ENCODE results near the gene SFXN5. TPM values are rescaled to one million over a fixed set of nuclear protein-coding genes. Genes with fewer than 3 reads are reported as not detected.

The SFXN5 gene
- total RNA-seq, 1 donor, result 8.9 TPM

- no peak overlapping the region for H3K4me3 ChIP-seq (ENCODE audit: low read length)
- no peaks in the 10 kb centered on the region for H3K27me3 ChIP-seq (ENCODE audit: insufficient read depth, low read length)
- no peaks in the 10 kb centered on the region for H3K9me3 ChIP-seq (ENCODE audit: low read depth, low read length)
- peaks cover 24% of the 10 kb centered on the region for H3K4me1 ChIP-seq (ENCODE audit: insufficient read depth, low read length)
Measured at GRCh38 chr2:72982219-72982618, 89.3 kb downstream of the SFXN5 start.

- no peaks in the 10 kb centered on the region for H3K27me3 ChIP-seq (ENCODE audit: insufficient read depth, low read length)
- no peak overlapping the region for H3K4me3 ChIP-seq (ENCODE audit: low read length)
- peaks cover 24% of the 10 kb centered on the region for H3K4me1 ChIP-seq (ENCODE audit: insufficient read depth, low read length)
- H3K9me3 ChIP-seq (ENCODE audit: low read depth, low read length), result no peaks in the 10 kb centered on the region
Measured at GRCh38 chr2:72981536-72981935, 90.0 kb downstream of the SFXN5 start.

GRCh38 chr2:72980535-72981217 lies 90.8 kb downstream of the SFXN5 start:
- Histone ChIP-seq H3K27me3 (ENCODE audit: insufficient read depth, low read length) (no peaks in the 10 kb centered on the region), H3K4me1 (ENCODE audit: insufficient read depth, low read length) (peaks cover 24% of the 10 kb centered on the region)

GRCh38 chr2:72979896-72980295 lies 91.6 kb downstream of the SFXN5 start:
- Histone ChIP-seq H3K27me3 (ENCODE audit: insufficient read depth, low read length) (no peaks in the 10 kb centered on the region), H3K9me3 (ENCODE audit: low read depth, low read length) (no peaks in the 10 kb centered on the region), H3K4me3 (ENCODE audit: low read length) (no peak overlapping the region), H3K4me1 (ENCODE audit: insufficient read depth, low read length) (peaks cover 24% of the 10 kb centered on the region)

More at GRCh38 chr2:72980535-72981217, 90.8 kb downstream of the SFXN5 start:
- H3K4me3 ChIP-seq (ENCODE audit: low read length), result no peak overlapping the region
- H3K9me3 ChIP-seq (ENCODE audit: low read depth, low read length), result no peaks in the 10 kb centered on the region

- no peaks in the 10 kb centered on the region for H3K27me3 ChIP-seq (ENCODE audit: insufficient read depth, low read length)
- no peak overlapping the region for H3K4me3 ChIP-seq (ENCODE audit: low read length)
- H3K9me3 ChIP-seq (ENCODE audit: low read depth, low read length), result no peaks in the 10 kb centered on the region
- peaks cover 20% of the 10 kb centered on the region for H3K4me1 ChIP-seq (ENCODE audit: insufficient read depth, low read length)
Measured at GRCh38 chr2:72975017-72975416, 96.5 kb downstream of the SFXN5 start.

- H3K9me3 ChIP-seq (ENCODE audit: low read depth, low read length), result no peaks in the 10 kb centered on the region
- H3K27me3 ChIP-seq (ENCODE audit: insufficient read depth, low read length), result no peaks in the 10 kb centered on the region
- peaks cover 15% of the 10 kb centered on the region for H3K4me1 ChIP-seq (ENCODE audit: insufficient read depth, low read length)
- no peak overlapping the region for H3K4me3 ChIP-seq (ENCODE audit: low read length)
Measured at GRCh38 chr2:72974436-72974754, 97.1 kb downstream of the SFXN5 start.

GRCh38 chr2:72973566-72974435 lies 97.7 kb downstream of the SFXN5 start:
- H3K9me3 ChIP-seq (ENCODE audit: low read depth, low read length), result no peaks in the 10 kb centered on the region
- no peak overlapping the region for H3K4me3 ChIP-seq (ENCODE audit: low read length)
- peaks cover 9% of the 10 kb centered on the region for H3K4me1 ChIP-seq (ENCODE audit: insufficient read depth, low read length)
- no peaks in the 10 kb centered on the region for H3K27me3 ChIP-seq (ENCODE audit: insufficient read depth, low read length)

- H3K4me1 ChIP-seq (ENCODE audit: insufficient read depth, low read length), result peaks cover 5% of the 10 kb centered on the region
- H3K27me3 ChIP-seq (ENCODE audit: insufficient read depth, low read length), result no peaks in the 10 kb centered on the region
- no peaks in the 10 kb centered on the region for H3K9me3 ChIP-seq (ENCODE audit: low read depth, low read length)
- no peak overlapping the region for H3K4me3 ChIP-seq (ENCODE audit: low read length)
Measured at GRCh38 chr2:72973137-72973535, 98.4 kb downstream of the SFXN5 start.

GRCh38 chr2:72972352-72973136 lies 99.0 kb downstream of the SFXN5 start:
- Histone ChIP-seq H3K4me1 (ENCODE audit: insufficient read depth, low read length) (peaks cover 5% of the 10 kb centered on the region), H3K4me3 (ENCODE audit: low read length) (no peak overlapping the region), H3K9me3 (ENCODE audit: low read depth, low read length) (no peaks in the 10 kb centered on the region), H3K27me3 (ENCODE audit: insufficient read depth, low read length) (no peaks in the 10 kb centered on the region)

GRCh38 chr2:72971036-72971435 lies 100.5 kb downstream of the SFXN5 start:
- Histone ChIP-seq H3K9me3 (ENCODE audit: low read depth, low read length) (no peaks in the 10 kb centered on the region), H3K4me1 (ENCODE audit: insufficient read depth, low read length) (peaks cover 5% of the 10 kb centered on the region), H3K4me3 (ENCODE audit: low read length) (no peak overlapping the region), H3K27me3 (ENCODE audit: insufficient read depth, low read length) (no peaks in the 10 kb centered on the region)

- Histone ChIP-seq H3K9me3 (ENCODE audit: low read depth, low read length) (no peaks in the 10 kb centered on the region), H3K4me3 (ENCODE audit: low read length) (no peak overlapping the region), H3K27me3 (ENCODE audit: insufficient read depth, low read length) (no peaks in the 10 kb centered on the region), H3K4me1 (ENCODE audit: insufficient read depth, low read length) (peaks cover 5% of the 10 kb centered on the region)
Measured at GRCh38 chr2:72969706-72970105, 101.8 kb downstream of the SFXN5 start.

- H3K9me3 ChIP-seq (ENCODE audit: low read depth, low read length), result no peaks in the 10 kb centered on the region
- H3K27me3 ChIP-seq (ENCODE audit: insufficient read depth, low read length), result no peaks in the 10 kb centered on the region
- H3K4me1 ChIP-seq (ENCODE audit: insufficient read depth, low read length), result no peaks in the 10 kb centered on the region
- H3K4me3 ChIP-seq (ENCODE audit: low read length), result no peak overlapping the region
Measured at GRCh38 chr2:72968286-72968685, 103.2 kb downstream of the SFXN5 start.

GRCh38 chr2:72965770-72966450 lies 105.6 kb downstream of the SFXN5 start:
- Histone ChIP-seq H3K27me3 (ENCODE audit: insufficient read depth, low read length) (no peaks in the 10 kb centered on the region), H3K4me1 (ENCODE audit: insufficient read depth, low read length) (peaks cover 5% of the 10 kb centered on the region), H3K4me3 (ENCODE audit: low read length) (no peak overlapping the region), H3K9me3 (ENCODE audit: low read depth, low read length) (no peaks in the 10 kb centered on the region)

- H3K27me3 ChIP-seq (ENCODE audit: insufficient read depth, low read length), result no peaks in the 10 kb centered on the region
- H3K4me1 ChIP-seq (ENCODE audit: insufficient read depth, low read length), result peaks cover 5% of the 10 kb centered on the region
- H3K4me3 ChIP-seq (ENCODE audit: low read length), result no peak overlapping the region
- no peaks in the 10 kb centered on the region for H3K9me3 ChIP-seq (ENCODE audit: low read depth, low read length)
Measured at GRCh38 chr2:72965016-72965415, 106.5 kb downstream of the SFXN5 start.

GRCh38 chr2:72964146-72964525 lies 107.4 kb downstream of the SFXN5 start:
- H3K9me3 ChIP-seq (ENCODE audit: low read depth, low read length), result no peaks in the 10 kb centered on the region
- no peaks in the 10 kb centered on the region for H3K27me3 ChIP-seq (ENCODE audit: insufficient read depth, low read length)
- peaks cover 5% of the 10 kb centered on the region for H3K4me1 ChIP-seq (ENCODE audit: insufficient read depth, low read length)
- no peak overlapping the region for H3K4me3 ChIP-seq (ENCODE audit: low read length)

Measured in mononuclear cell (primary cell).